SU-DHL-6 (cell line): Measurements from ENCODE around the gene TCTN2.

Source experiments
- H2AFZ ChIP-seq: fragments of 200-600 bp; sonication (generic); 2 replicates; pipeline ENCODE4 v1.6.1; 2014; ENCODE audit warnings: low read depth, mild to moderate bottlenecking, moderate library complexity, mixed read lengths, antibody characterized with exemption, low read length; ENCODE audit not compliant: severe bottlenecking
- H3F3A ChIP-seq: fragments of 200-600 bp; shearing (Covaris generic); 2 replicates; pipeline ENCODE4 v1.6.0; 2016; ENCODE audit warnings: antibody characterized with exemption, mild to moderate bottlenecking; ENCODE audit not compliant: insufficient read depth
- H3K27ac ChIP-seq: fragments of 200-600 bp; sonication (generic); 2 replicates; pipeline ENCODE4 v1.5.1; 2016; ENCODE audit warnings: low read depth, mild to moderate bottlenecking, low read length, moderate library complexity, mixed read lengths
- H3K27me3 ChIP-seq: fragments of 200-600 bp; sonication (generic), shearing (Covaris generic); 2 replicates; pipeline ENCODE4 v1.6.0; 2014; ENCODE audit warnings: mild to moderate bottlenecking, low read length
- H3K36me3 ChIP-seq: fragments of 200-600 bp; sonication (generic); 2 replicates; pipeline ENCODE4 v1.6.1; 2014; ENCODE audit warnings: mild to moderate bottlenecking, low read length, mixed read lengths
- H3K4me2 ChIP-seq: fragments of 300-600, 200-600 bp; shearing (Covaris generic), sonication (generic); 2 replicates; pipeline ENCODE4 v1.6.0; 2014; ENCODE audit warnings: low read length, low read depth, mild to moderate bottlenecking; ENCODE audit not compliant: poor library complexity, severe bottlenecking
- H3K4me3 ChIP-seq: fragments of 200-600 bp; sonication (generic); 2 replicates; pipeline ENCODE4 v1.5.1; 2014; ENCODE audit warnings: antibody characterized with exemption, low read length, mild to moderate bottlenecking, mixed read lengths; ENCODE audit not compliant: insufficient read depth, poor library complexity, severe bottlenecking
- H3K79me2 ChIP-seq: fragments of 200-600 bp; sonication (generic); 2 replicates; pipeline ENCODE4 v1.6.1; 2014; ENCODE audit warnings: mild to moderate bottlenecking, low read length, moderate library complexity; ENCODE audit not compliant: insufficient read depth
- H3K9ac ChIP-seq: fragments of 200-600 bp; sonication (generic); 2 replicates; pipeline ENCODE4 v1.7.0; 2014; ENCODE audit warnings: mild to moderate bottlenecking, low read length
- H3K9me2 ChIP-seq: fragments of 200-600 bp; sonication (generic); replicated peaks from 2 replicates; pipeline ENCODE4 v1.6.1; 2014; ENCODE audit warnings: low read length; ENCODE audit not compliant: insufficient read depth
- H3K9me3 ChIP-seq: fragments of 200-600 bp; sonication (generic); 2 replicates; pipeline ENCODE4 v1.6.1; 2014; ENCODE audit warnings: low read length, mixed read lengths; ENCODE audit not compliant: insufficient read depth
- H4K20me1 ChIP-seq: fragments of 200-600 bp; sonication (generic); 2 replicates; pipeline ENCODE4 v1.6.1; 2014; ENCODE audit warnings: low read depth, mild to moderate bottlenecking, antibody characterized with exemption, low read length, moderate library complexity, mixed read lengths
- EZH2phosphoT487 ChIP-seq: fragments of 200-600 bp; sonication (generic), shearing (Covaris generic); conservative IDR thresholded peaks from 2 replicates; pipeline ENCODE4 v1.6.1; 2018; ENCODE audit warnings: mild to moderate bottlenecking, antibody characterized with exemption, low read length, moderate library complexity, mixed read lengths
- TF ChIP-seq, protein P1 (sequence below): fragments of 200-600 bp; sonication (generic); IDR thresholded peaks from one replicate; pipeline ENCODE4 v1.5.1; 2017; ENCODE audit warnings: antibody characterized with exemption, mild to moderate bottlenecking, low read length, moderate library complexity; ENCODE audit not compliant: insufficient read depth, poor library complexity, severe bottlenecking

The TCTN2 gene

DNA sequence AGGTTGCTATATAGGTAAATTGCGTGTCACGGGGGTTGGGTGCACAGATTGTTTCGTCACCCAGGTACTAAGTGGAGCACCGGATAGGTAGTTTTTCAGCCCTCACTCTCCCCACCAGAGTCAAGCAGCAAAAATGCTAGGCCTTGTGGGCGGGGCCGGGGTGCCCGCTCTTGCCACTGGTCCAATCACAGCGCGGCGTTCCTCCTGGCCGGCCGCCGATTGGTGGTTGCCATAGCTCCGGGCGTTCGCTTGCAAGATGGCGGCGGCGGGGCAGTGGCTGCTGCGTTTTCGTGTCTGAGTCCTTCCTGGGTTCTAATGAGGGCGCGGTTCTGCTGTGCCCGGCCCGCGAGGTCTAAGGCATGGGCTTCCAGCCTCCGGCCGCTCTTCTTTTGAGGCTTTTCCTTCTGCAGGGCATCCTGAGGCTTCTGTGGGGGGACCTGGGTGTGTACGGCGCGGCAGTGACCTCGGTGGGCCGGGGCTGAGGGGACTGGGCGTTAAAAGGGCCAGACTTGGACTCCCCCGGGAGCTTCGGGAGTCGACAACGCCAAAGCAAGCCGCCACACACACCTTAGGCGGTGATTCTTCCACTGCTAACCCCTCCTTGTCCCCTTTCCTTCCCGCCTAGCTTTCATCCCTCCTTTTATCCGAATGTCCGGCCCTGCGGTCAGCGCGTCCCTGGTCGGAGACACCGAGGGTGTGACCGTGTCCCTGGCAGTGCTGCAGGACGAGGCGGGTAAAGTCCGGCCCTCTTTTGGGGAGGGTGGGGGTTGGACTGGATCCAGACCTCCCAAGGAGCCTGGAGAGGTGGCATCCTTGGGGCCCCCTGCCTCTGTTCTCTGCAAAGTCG is at the start of gene TCTN2:
Gene TCTN2, plus strand, starts transcription at position 232 of the 847 bp plus-strand sequence. Its CDS starts 128 bp downstream, at position 360.
- no peaks in the 10 kb centered on the region for H3F3A ChIP-seq
- H3K4me3 ChIP-seq, result no peak within 1 kb of the TSS
- no peaks in the 10 kb centered on the region for H3K9me2 ChIP-seq
- TF ChIP-seq, protein P1, sequence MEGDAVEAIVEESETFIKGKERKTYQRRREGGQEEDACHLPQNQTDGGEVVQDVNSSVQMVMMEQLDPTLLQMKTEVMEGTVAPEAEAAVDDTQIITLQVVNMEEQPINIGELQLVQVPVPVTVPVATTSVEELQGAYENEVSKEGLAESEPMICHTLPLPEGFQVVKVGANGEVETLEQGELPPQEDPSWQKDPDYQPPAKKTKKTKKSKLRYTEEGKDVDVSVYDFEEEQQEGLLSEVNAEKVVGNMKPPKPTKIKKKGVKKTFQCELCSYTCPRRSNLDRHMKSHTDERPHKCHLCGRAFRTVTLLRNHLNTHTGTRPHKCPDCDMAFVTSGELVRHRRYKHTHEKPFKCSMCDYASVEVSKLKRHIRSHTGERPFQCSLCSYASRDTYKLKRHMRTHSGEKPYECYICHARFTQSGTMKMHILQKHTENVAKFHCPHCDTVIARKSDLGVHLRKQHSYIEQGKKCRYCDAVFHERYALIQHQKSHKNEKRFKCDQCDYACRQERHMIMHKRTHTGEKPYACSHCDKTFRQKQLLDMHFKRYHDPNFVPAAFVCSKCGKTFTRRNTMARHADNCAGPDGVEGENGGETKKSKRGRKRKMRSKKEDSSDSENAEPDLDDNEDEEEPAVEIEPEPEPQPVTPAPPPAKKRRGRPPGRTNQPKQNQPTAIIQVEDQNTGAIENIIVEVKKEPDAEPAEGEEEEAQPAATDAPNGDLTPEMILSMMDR, result no peak
- no peak for TF ChIP-seq EZH2phosphoT487
- H2AFZ ChIP-seq, result peak within 1 kb of the TSS; percentile 76
- no peak within 1 kb of the TSS for H3K27ac ChIP-seq
- no peaks in the 10 kb centered on the region for H3K9me3 ChIP-seq
- H4K20me1 ChIP-seq, result no peaks in the 10 kb centered on the region
- no peak within 1 kb of the TSS for H3K9ac ChIP-seq
- H3K4me2 ChIP-seq, result peak within 1 kb of the TSS; percentile 21
- no peaks in the 10 kb centered on the region for H3K36me3 ChIP-seq
- H3K27me3 ChIP-seq, result no peaks in the 10 kb centered on the region
- H3K79me2 ChIP-seq, result no peaks in the 10 kb centered on the region

DNA sequence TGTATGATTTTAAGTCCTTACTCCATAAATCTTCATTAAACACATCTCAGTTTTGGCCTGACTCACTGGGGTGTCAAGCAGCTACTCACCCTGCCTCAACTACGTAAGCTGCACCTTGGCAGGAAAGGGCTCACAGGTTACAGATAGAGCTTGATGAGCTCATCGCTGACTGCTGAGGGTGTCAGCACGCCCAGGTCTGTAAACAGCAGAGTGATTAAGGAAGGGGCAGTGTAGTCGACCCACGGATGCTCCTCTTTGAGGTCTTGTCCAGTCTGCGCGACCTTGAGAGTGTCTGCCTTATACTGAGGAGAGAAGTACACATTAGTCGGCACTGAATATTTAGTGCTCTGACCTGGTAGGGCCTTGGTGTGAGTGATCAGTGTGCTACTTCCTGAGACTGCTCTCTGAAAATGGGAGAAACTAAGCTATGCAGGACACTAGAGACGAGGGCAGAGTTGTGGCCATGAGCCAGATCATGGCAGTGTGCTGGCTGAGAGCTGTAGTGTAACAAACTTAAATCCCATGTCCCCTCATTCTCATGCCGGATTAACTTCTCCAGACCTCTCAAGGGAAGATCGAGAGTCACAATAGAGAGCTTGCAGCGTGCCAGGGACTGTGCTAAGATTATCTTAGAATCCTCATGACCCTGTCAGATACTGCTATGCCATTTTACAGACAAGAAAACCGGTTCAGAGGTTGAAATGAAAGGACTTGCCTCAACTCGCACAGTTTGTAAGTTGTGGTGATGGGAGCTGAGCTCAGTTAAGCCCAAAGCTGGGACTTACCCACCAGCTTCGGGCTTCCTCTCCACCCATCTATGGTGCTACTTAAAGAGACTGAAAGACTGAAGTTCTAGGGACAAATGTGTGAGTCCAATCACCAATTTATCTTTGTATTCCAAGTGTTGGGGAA is 49.0 kb upstream of the TCTN2 start:
- Histone ChIP-seq H3K79me2 (no peaks in the 10 kb centered on the region), H3K4me2 (no peak overlapping the region), H4K20me1 (no peaks in the 10 kb centered on the region), H3K9me3 (no peaks in the 10 kb centered on the region), H2AFZ (no peak overlapping the region), H3K9ac (no peak overlapping the region), H3K27me3 (no peaks in the 10 kb centered on the region), H3F3A (peaks cover 36% of the 10 kb centered on the region), H3K36me3 (peaks cover 44% of the 10 kb centered on the region), H3K9me2 (no peaks in the 10 kb centered on the region), H3K27ac (no peak overlapping the region), H3K4me3 (no peak overlapping the region)
- TF ChIP-seq, protein P1, result no peak
- no peak for TF ChIP-seq EZH2phosphoT487

DNA sequence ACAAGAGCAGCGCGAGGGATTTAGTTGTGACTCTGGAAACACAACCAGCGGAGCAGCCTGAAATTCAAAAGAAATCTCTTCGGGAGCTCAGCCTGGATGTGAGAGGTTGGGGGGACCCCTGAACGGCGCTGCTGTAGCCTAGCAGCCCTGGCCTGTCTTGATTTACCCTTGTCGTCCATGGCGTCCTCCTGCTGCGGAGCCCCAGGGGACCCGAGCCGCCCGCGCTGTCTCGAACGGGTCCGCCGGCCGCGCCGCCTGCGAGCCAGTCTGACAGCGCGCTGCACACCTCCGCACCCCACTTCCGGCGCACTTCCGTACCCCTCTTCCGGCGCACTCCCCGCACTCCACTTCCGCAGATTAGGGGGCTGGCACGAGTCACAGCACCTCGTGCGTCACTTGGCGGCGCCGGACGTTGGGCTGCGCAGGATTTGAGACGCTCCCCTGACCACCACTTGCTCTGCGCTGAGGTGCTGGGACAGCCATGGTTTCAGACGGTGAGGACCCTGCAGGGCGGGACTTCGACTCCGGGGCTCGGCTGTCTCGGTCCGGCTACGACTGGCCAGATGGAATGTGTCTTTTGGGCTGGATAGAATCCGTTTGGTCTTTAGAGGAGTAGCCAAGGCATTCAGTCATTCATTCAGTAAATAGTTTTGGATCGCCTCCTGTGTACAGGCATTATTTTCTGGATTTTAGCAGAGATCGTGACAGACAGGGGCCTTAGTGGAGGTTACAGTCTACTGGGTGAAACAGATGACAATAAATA is 37.4 kb upstream of the TCTN2 start, which contains the start of the genes EIF2B1 and GTF2H3:
Gene EIF2B1, minus strand, starts transcription at position 308 of the 763 bp plus-strand sequence. Its CDS starts 129 bp downstream, at position 179.
Gene GTF2H3, plus strand, starts transcription at position 451 of the 763 bp plus-strand sequence. Its CDS starts 31 bp downstream, at position 482.
- H3K27me3 ChIP-seq, result no peaks in the 10 kb centered on the region
- H3K9me3 ChIP-seq, result no peaks in the 10 kb centered on the region
- peak within 1 kb of the TSS; percentile 52 for H2AFZ ChIP-seq
- peak within 1 kb of the TSS; percentile 96 for H3K4me2 ChIP-seq
- H3K4me3 ChIP-seq, result peak within 1 kb of the TSS; percentile 97
- H3K79me2 ChIP-seq, result peaks cover 35% of the 10 kb centered on the region
- H3K9ac ChIP-seq, result peak within 1 kb of the TSS; percentile 94
- H3F3A ChIP-seq, result no peaks in the 10 kb centered on the region
- peaks cover 13% of the 10 kb centered on the region for H3K36me3 ChIP-seq
- TF ChIP-seq EZH2phosphoT487, result no peak
- TF ChIP-seq, protein P1, result no peak
- peak within 1 kb of the TSS; percentile 45 for H3K27ac ChIP-seq
- H4K20me1 ChIP-seq, result no peaks in the 10 kb centered on the region
- H3K9me2 ChIP-seq, result no peaks in the 10 kb centered on the region
